Epithelial cell of proximal tubule (primary cell): ENCODE results near the gene F11R. TPM values are rescaled to one million over a fixed set of nuclear protein-coding genes. Genes with fewer than 3 reads are reported as not detected.
"Not testable (repeated sequence)": the region's sequence is repeated elsewhere in the genome, so short reads cannot be mapped to it uniquely, and the experiment has no call there.

Source experiments
- DNase-seq: peaks from one replicate; pipeline ENCODE4 v3.0.0-alpha.2; 2011; ENCODE audit warnings: low read depth
- H3K4me3 ChIP-seq: 2 replicates; pipeline ENCODE4 v1.5.1; 2011; ENCODE audit warnings: low read depth, mild to moderate bottlenecking, low read length
- CTCF ChIP-seq: conservative IDR thresholded peaks from 2 replicates; pipeline ENCODE4 v1.5.1; 2012; ENCODE audit warnings: low read depth, mild to moderate bottlenecking, low read length
- total RNA-seq: library from RNA; depleted of rRNA; stranded (reverse); fragments of >200 nt; gene quantifications from 2 replicates; pipeline ENCODE4 v1.2.3, GENCODE V29; 2015

F11R gene
- total RNA-seq, 1 donor from 2014 or later = 57.8 TPM

- DNase-seq = no peak
- H3K4me3 ChIP-seq = peak overlapping the region; percentile 81
- no peak for TF ChIP-seq CTCF
These were observed 1.0 kb upstream of the F11R start for GRCh38 chr1:161021970-161022353.

- TF ChIP-seq CTCF = no peak
- peak; percentile 63 for DNase-seq
- peak overlapping the region; percentile 81 for H3K4me3 ChIP-seq
These were observed 415 bp upstream of the F11R start for GRCh38 chr1:161021165-161021969.

GRCh38 chr1:161019751-161020495 is 1.0 kb downstream of the F11R start:
- no peak for TF ChIP-seq CTCF

GRCh38 chr1:161019111-161019660 is 1.8 kb downstream of the F11R start:
- peak overlapping the region; percentile 81 for H3K4me3 ChIP-seq
- DNase-seq = not testable (repeated sequence)

More at GRCh38 chr1:161019751-161020495, 1.0 kb downstream of the F11R start:
- peak overlapping the region; percentile 81 for H3K4me3 ChIP-seq
- DNase-seq = no peak

GRCh38 chr1:161018631-161018930 is 2.4 kb downstream of the F11R start:
- H3K4me3 ChIP-seq = no peak overlapping the region
- no peak for TF ChIP-seq CTCF

GRCh38 chr1:161017756-161018630 is 3.0 kb downstream of the F11R start:
- no peak for TF ChIP-seq CTCF
- H3K4me3 ChIP-seq = no peak overlapping the region
- DNase-seq = no peak

More at GRCh38 chr1:161018631-161018930, 2.4 kb downstream of the F11R start:
- no peak for DNase-seq

GRCh38 chr1:161017181-161017580 is 3.8 kb downstream of the F11R start:
- not testable (repeated sequence) for H3K4me3 ChIP-seq, DNase-seq

GRCh38 chr1:161016683-161017082 is 4.3 kb downstream of the F11R start:
- DNase-seq, H3K4me3 ChIP-seq: not testable (repeated sequence)
